ENCODE data around the gene SPTB.

SPTB gene

DNA sequence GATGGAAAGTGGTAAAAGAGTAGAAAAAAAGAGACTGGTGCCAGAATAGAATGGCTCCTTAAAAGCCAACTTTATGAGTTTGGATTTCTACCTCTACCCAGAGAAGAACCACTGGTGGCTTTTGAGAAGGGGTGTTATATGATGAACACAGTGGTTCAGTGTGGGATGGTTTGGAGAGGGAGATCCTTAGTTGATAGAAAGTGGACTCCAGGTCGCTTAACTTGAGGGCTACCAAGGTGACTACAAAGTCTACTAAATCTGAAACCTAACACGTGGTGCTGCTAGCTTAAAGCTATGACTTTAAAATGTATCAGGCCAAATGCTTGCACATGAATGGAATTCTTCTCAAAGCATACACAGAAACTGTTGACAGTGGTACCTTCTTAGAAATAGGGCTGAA is 8.4 kb downstream of the SPTB start:
- no peak for TF ChIP-seq ZNF274 (IDR thresholded peaks at IDR 0.05; ENCODE audit: low read depth, low read length)
- no peak overlapping the region for H3K4me3 ChIP-seq (ENCODE audit: low read length)

DNA sequence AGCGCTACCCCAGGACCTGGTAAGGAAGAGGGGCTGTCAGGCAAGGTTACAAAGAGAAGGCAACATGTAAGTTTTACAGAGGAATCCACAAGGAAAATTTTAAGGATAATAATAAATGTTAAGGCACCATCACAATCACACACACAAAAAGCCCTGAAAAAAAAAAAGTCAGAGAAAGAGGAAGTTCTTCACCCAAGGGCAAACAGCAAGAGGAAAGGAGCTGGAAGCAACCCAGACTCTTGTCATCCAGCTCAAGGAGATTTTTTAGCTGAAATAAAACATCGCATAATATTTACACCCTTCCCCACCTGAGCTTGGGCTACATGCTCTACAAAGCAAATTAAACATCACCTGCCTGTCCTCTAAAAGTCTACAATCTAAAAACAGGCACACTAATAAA is 9.5 kb downstream of the SPTB start:
- no peak for TF ChIP-seq ZNF274 (IDR thresholded peaks at IDR 0.05; ENCODE audit: low read depth, low read length)
- no peak overlapping the region for H3K4me3 ChIP-seq (ENCODE audit: low read length)

DNA sequence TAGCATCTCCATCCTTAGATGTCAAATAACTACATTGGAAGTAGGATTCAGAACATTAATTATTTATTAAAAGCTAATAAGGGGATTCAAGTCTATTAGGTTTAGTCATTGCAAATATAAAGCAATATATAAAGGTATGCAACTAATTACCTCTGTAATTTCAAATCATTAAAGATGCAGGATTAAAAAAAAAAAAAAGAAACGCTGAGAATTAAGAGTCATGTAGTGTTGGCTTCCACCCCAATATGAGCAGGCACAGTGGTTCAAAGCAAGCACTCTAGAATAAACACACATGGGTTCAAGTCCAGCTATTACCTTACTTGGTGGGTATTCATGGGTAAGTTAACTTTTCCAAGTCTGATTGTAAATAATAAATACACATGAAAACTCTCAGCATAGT is 10.9 kb downstream of the SPTB start:
- H3K4me3 ChIP-seq (ENCODE audit: low read length), result no peak overlapping the region
- no peak for TF ChIP-seq ZNF274 (IDR thresholded peaks at IDR 0.05; ENCODE audit: low read depth, low read length)

DNA sequence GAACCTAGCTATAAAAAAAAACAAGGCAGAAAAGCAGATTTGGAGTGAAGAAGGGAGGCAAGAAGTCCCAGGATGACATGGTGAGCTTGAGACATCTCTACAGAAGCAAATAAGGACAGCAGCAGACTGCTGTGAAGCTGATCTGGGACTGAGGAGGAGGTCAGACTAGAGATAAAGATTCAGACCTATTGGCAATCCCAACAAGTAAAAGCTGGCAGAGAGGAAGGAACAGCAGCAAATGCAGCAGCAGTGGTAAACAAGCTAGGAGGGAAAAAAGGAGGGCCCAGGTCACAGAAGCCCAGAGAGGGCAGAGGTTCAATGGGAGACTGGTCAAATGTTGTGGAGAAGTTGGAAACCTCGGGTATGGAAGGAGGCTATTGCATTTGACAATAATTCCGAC is 11.3 kb downstream of the SPTB start:
- H3K4me3 ChIP-seq (ENCODE audit: low read length), result no peak overlapping the region
- TF ChIP-seq ZNF274 (IDR thresholded peaks at IDR 0.05; ENCODE audit: low read depth, low read length), result no peak

DNA sequence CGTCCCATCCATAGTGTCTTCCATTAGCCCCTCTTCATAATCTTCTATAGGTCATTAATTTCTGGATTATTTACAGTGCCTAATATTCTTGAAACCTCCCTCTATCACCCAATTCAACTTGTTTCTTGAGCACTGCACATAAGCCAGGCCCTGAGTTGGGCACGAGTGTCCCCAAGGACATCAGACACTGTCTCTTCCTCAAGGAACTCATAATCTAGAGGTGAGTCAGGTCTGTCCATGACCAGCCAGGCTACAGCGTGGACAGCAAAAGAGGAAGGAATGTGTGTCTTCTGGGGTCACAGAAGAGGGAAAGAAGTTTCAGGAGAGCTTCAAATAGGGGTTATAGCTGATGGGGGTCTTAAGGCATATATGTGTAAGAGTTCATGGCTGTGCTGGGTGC is 12.5 kb downstream of the SPTB start:
- no peak overlapping the region for H3K4me3 ChIP-seq (ENCODE audit: low read length)
- TF ChIP-seq ZNF274 (IDR thresholded peaks at IDR 0.05; ENCODE audit: low read depth, low read length), result no peak

DNA sequence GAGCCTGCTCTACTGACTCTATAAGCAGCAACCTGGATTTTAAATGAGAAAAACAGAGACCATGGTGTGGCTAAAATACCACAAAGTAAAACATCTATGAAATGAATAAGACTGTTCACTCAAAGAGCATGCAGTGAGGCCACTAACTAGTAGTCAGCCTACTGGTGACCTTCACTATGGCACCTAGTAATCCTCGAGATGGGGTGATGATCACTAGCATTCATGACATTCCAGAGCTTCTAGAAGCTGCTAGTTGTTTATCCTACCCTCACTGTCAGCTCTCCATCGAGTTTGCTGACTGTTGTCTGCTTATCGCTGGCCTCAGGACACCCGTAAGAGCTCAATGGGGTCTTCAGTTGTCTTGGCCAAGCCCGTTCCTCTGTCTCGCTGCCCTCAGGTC is 13.7 kb downstream of the SPTB start:
- TF ChIP-seq ZNF274 (IDR thresholded peaks at IDR 0.05; ENCODE audit: low read depth, low read length), result no peak
- H3K4me3 ChIP-seq (ENCODE audit: low read length), result no peak overlapping the region

DNA sequence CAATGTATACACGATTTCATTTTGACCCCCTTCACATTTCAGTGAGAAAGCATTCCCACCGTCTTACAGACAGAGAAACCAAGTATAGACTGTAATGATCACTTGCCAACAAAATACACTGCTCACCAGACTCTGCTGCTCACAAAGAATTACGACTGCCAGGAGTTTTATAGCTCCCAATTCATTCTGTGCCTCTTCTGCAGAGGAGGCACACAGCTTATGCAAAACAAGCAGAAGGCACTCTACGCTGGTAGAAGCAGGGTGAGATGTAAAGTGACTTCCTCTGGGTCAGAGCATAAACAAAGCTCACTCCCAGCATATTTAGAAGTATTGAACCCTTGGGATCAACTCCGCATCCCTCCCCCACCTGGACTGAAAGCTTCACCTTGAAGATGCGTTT is 14.6 kb downstream of the SPTB start:
- no peak overlapping the region for H3K4me3 ChIP-seq (ENCODE audit: low read length)
- no peak for TF ChIP-seq ZNF274 (IDR thresholded peaks at IDR 0.05; ENCODE audit: low read depth, low read length)

DNA sequence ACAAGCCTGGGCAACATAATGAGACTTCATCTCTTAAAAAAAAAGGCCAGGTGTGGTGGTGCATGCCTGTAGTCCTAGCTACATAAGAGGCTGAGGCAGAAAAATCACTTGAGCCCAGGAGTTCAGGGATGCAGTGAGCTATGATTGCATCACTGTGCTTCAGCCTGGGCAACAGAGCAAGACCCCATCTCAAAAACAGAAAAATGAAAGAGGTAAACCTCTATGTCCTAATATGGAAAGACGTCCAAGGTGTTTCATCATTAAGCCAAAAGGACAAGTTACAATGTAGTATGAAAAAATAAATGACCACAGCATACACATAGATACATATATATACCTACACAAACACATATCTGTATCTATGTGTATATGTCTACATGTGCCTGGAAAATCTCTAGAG is 15.4 kb downstream of the SPTB start:
- no peak overlapping the region for H3K4me3 ChIP-seq (ENCODE audit: low read length)
- TF ChIP-seq ZNF274 (IDR thresholded peaks at IDR 0.05; ENCODE audit: low read depth, low read length), result no peak

DNA sequence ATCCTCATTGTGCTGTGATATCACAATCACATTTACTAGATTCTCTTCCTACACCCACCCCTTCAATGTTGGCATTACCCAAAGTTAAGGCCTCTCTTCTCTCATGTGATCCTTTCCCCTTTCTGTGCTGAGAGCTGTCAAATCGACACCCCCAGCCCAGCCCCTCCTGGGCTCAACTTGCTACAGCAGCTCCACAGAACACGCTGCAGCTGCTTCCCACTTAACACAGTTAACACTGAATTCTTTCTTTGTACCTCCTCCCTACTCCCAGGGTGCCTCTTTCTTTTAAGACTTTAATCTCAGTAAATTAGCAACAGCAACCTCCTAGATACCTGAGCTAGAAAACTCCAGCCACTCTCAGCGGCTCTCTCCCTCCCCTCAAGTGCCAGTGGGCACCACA is 17.8 kb downstream of the SPTB start:
- no peak overlapping the region for H3K4me3 ChIP-seq (ENCODE audit: low read length)
- TF ChIP-seq ZNF274 (IDR thresholded peaks at IDR 0.05; ENCODE audit: low read depth, low read length), result no peak

DNA sequence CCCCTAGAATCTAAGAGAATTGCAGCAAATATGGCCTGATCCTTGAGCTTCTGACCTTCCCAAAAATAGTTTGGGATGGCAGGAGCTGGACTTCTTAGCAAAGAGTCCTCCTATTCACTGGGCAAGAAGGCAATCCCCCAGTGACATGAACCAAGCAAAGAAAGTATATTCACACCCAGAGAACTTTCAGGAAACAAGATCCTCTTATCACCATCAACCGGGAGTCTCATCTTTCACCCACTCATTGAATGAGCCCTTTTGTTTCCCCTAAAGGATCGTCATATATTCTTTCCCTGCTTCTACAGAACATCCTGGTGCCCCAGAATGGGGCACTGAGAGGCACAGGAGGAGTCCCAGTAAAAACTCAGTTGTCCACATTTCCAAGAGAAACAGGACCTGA is 19.7 kb downstream of the SPTB start:
- no peak for TF ChIP-seq ZNF274 (IDR thresholded peaks at IDR 0.05; ENCODE audit: low read depth, low read length)
- no peak overlapping the region for H3K4me3 ChIP-seq (ENCODE audit: low read length)

DNA sequence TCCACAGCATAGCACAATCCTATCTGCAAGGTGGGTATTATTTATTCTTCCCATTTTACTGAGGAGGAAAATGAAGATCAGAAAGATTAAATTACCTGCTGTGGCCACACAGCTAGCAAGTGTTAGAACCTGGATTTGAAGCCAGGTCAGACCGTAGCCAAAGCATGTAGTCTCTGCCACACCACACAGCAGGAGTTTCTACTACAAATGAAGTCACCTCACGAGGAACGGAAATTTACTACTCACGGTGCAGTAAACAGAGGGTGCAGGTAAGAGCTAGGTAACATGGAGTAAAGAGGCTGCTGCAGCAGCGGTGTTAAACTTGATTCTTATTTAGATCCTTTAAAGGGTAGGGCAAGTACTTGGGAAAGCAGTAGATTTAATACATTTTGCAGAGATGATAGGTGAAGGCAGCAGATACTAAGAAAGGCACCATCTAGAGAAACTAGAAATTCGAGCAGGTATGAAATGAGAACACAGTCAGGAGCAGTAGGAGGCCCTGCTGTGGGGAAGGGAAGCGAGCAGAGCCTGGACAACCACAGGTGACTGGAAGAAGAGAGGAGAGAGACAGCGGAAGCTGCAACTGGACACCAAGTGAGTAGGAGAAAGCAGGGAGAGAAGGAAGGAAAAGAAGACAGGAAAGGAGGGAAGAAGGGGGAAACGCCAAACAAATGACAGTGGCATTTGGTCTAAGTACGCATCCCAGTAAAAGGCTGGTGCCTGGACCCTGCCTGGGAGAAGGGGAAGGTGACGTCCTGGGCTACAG is 21.5 kb downstream of the SPTB start:
- no peak for TF ChIP-seq ZNF274 (IDR thresholded peaks at IDR 0.05; ENCODE audit: low read depth, low read length)
- H3K4me3 ChIP-seq (ENCODE audit: low read length), result no peak overlapping the region

DNA sequence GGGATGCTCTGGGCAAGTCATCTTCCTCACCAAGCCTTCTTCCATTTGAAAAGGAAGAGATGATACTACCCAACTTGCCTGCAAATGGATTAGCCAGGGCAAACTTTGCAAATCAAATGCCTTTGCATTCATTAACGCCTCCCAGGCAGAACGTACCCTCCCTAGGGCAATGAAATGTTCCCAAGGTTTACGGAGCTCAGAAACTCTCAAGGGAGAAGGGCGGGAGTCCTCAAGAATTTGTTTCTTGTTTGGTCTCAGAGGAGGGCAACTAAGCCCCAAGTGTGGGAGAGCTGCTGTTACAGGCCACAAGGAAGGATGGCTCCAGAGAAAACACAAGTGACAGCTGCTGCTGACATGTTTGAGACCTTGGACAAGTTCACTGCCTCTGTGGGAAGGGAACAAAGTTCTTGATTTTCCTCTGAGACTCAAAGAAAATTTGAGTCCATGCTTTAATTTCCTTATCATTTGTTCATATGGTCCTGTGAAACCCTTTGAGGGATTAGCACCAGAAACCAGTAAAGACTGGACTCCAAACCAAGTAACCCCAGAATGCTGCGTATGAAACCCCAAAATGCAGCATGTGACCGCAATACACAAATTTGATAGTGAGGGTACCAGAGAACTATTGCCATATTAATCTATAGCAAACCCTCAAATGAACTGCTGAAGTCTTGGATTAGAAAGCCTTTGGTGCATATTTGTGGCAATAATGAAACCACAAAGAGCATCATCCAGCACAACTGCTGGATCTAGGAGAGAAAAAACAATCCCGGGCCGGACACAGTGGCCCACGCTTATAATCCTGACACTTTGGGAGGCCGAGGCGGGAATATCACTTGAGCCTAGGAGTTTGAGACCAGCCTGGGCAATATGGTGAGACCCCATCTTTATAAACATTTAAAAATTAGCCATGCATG is 22.9 kb downstream of the SPTB start:
- TF ChIP-seq ZNF274 (IDR thresholded peaks at IDR 0.05; ENCODE audit: low read depth, low read length), result no peak
- H3K4me3 ChIP-seq (ENCODE audit: low read length), result no peak overlapping the region

DNA sequence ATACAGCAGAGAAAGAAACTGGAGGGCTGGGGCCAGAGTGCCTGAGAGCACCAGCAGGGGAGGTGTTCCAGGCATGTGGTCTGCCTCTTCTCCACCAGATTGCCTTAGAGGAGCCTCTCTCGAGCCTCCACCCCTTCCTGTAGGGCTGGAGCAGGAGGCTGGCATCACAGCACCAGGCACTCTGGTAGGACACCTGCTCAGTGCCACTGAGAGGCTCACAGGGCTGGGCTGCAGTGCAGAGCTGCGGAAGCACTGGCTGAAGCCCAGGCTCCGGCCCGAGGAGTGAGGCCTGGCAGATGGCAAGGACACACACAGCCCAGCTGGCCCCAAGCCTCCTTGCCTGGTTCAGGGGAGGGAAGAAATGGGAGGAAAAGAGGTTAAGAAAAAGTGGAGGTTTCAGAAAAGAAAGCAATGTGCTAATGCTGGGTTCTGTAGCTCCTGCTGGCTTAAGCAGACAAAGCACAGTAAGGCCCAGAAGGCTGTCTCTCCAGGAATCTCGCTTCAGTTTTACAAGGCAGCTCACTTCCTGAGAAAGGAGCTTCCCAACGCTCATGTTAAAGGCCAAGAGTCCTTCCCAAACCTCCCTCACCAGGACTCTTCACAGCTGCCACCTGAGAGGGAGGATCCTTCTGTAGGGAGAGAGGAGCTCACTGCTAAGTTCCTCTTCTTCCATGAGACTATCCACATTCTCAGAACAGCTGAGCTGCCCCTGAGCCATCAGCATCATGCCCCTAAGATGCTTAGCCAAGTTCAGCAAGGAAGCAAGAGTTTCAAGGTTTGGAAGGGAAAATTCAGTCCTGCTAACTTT is 23.8 kb downstream of the SPTB start:
- H3K4me3 ChIP-seq (ENCODE audit: low read length), result no peak overlapping the region
- TF ChIP-seq ZNF274 (IDR thresholded peaks at IDR 0.05; ENCODE audit: low read depth, low read length), result no peak

DNA sequence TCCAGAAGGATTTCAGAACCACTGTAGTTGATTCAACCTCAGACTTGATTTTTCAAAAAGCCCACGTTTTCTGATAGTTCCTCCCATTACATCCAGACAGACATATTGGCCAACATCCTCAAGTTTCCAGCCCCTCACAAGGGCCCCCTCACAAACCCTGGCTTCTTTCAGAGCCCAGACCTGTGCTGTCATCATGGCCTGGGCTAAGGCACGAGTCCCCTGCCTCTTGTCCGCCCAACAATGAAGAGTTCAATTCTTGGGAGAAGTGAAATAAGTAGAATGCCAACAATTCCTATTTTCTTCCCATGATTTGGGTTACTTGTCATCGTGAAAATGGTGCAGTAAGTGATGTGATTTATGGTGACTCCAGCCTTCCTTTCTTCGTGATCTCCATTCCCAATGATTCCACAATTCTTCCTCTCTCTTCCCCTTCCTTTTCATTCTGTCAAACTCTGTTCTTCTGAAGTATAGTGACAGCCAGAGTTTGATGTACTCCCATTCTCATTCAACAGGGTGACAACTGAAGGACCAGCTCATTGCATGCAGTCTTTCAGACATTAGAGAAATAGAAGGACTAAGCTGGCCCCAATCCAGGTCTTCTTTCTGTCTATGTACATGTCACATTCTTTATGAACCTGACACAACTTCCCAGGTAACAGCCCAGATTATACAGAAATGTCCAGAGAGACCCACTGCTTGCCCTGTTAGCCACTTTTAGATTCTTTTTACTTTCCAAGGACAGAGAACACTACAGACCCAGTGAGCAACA is 29.2 kb downstream of the SPTB start:
- H3K4me3 ChIP-seq (ENCODE audit: low read length), result no peak overlapping the region
- no peak for TF ChIP-seq ZNF274 (IDR thresholded peaks at IDR 0.05; ENCODE audit: low read depth, low read length)
